GM21360 (cell line): ENCODE measurements around the gene CCDC40.

Source experiments
- ATAC-seq: cut with Tn5 transposase; IDR thresholded peaks from one replicate; pipeline ENCODE4 v1.9.1; 2021; ENCODE audit warnings: mild to moderate bottlenecking, moderate library complexity; ENCODE audit not compliant: unreplicated experiment

CCDC40 gene

GRCh38 chr17:79997011-79997660, 39.3 kb upstream of the CCDC40 start:
- no peak for ATAC-seq

GRCh38 chr17:80000136-80000535, 36.3 kb upstream of the CCDC40 start:
- no peak for ATAC-seq

- ATAC-seq, result no peak
Measured at GRCh38 chr17:80000981-80001775, 35.3 kb upstream of the CCDC40 start.

GRCh38 chr17:80002070-80002641, 34.3 kb upstream of the CCDC40 start:
- ATAC-seq, result no peak

- ATAC-seq, result no peak
Measured at GRCh38 chr17:80002690-80003490, 33.6 kb upstream of the CCDC40 start.

- ATAC-seq, result no peak
Measured at GRCh38 chr17:80003969-80004368, 32.5 kb upstream of the CCDC40 start.

GRCh38 chr17:80005360-80006338, 30.8 kb upstream of the CCDC40 start:
- ATAC-seq, result no peak

- no peak for ATAC-seq
Measured at GRCh38 chr17:80006339-80006720, 30.1 kb upstream of the CCDC40 start.

- ATAC-seq, result no peak
Measured at GRCh38 chr17:80006811-80007752, 29.4 kb upstream of the CCDC40 start.

GRCh38 chr17:80007939-80008338, 28.5 kb upstream of the CCDC40 start:
- no peak for ATAC-seq

- no peak for ATAC-seq
Measured at GRCh38 chr17:80008383-80008840, 28.0 kb upstream of the CCDC40 start.

GRCh38 chr17:80008848-80009247, 27.6 kb upstream of the CCDC40 start:
- no peak for ATAC-seq

GRCh38 chr17:80009391-80010282, 26.8 kb upstream of the CCDC40 start:
- no peak for ATAC-seq

GRCh38 chr17:80010283-80010858, 26.1 kb upstream of the CCDC40 start:
- no peak for ATAC-seq

- ATAC-seq, result no peak
Measured at GRCh38 chr17:80011989-80012555, 24.4 kb upstream of the CCDC40 start.

GRCh38 chr17:80012765-80013741, 23.4 kb upstream of the CCDC40 start:
- no peak for ATAC-seq
